HepG2 (cell line): Measurements from ENCODE around the gene CCDC88B. TPM values are rescaled to one million over a fixed set of nuclear protein-coding genes. Genes with fewer than 3 reads are reported as not detected.
A peak's percentile ranks its signal among the peaks of the same experiment; 100 is the strongest.

ENCODE experiments used
- BRD4 ChIP-seq: sonication (generic); formaldehyde crosslinking; IDR thresholded peaks from 2 replicates; pipeline ENCODE4 v1.4.0; 2020; ENCODE audit warnings: missing genetic modification reagents
- CBFB ChIP-seq: sonication (generic); formaldehyde crosslinking; IDR thresholded peaks from 2 replicates; pipeline ENCODE4 v1.4.0; 2020; ENCODE audit warnings: missing genetic modification reagents
- CEBPB ChIP-seq: IDR thresholded peaks from 2 replicates; pipeline ENCODE4 v1.6.1; 2011; ENCODE audit warnings: low read depth, low read length, improper control_type of control experiment, borderline replicate concordance
- EP300 ChIP-seq, 3 experiments: sonication (generic) in 1 of 3; formaldehyde crosslinking in 1 of 3; IDR thresholded peaks; 2 replicates each; pipeline versions ENCODE4 v1.5.1 to v1.6.1; 2011 to 2020; ENCODE audit warnings: low read depth in 2 of 3, low read length in 2 of 3, borderline replicate concordance in 1 of 3, improper control_type of control experiment in 1 of 3, mild to moderate bottlenecking in 1 of 3, missing genetic modification reagents in 1 of 3, moderate library complexity in 1 of 3
- GATAD2A ChIP-seq: IDR thresholded peaks from 2 replicates; pipeline ENCODE4 v1.6.1; 2016
- HDAC2 ChIP-seq: sonication (generic); formaldehyde crosslinking; IDR thresholded peaks from 2 replicates; pipeline ENCODE4 v1.4.0; 2020; ENCODE audit warnings: missing genetic modification reagents
- HES4 ChIP-seq: sonication (generic); formaldehyde crosslinking; IDR thresholded peaks from 2 replicates; pipeline ENCODE4 v1.9.0; 2021; ENCODE audit warnings: mild to moderate bottlenecking, missing genetic modification reagents, borderline replicate concordance
- MTA1 ChIP-seq: sonication (generic); formaldehyde crosslinking; IDR thresholded peaks from 2 replicates; pipeline ENCODE4 v1.4.0; 2020; ENCODE audit warnings: missing genetic modification reagents, mild to moderate bottlenecking, borderline replicate concordance
- NFYB ChIP-seq: sonication (generic); formaldehyde crosslinking; IDR thresholded peaks from 2 replicates; pipeline ENCODE4 v1.4.0; 2020; ENCODE audit warnings: missing genetic modification reagents
- NR2F6 ChIP-seq, 2 experiments: IDR thresholded peaks; 2 replicates each; pipeline ENCODE4 v1.6.1; 2016; ENCODE audit warnings: antibody characterized with exemption in 1 of 2, mild to moderate bottlenecking in 1 of 2
- PRDM4 ChIP-seq: sonication (generic); formaldehyde crosslinking; IDR thresholded peaks from 2 replicates; pipeline ENCODE4 v1.9.0; 2021; ENCODE audit warnings: missing genetic modification reagents, borderline replicate concordance
- RBAK ChIP-seq: sonication (generic); formaldehyde crosslinking; IDR thresholded peaks from 2 replicates; pipeline ENCODE4 v1.5.1; 2020; ENCODE audit warnings: mild to moderate bottlenecking, missing genetic modification reagents
- RBFOX2 ChIP-seq: fragments of 200-400 bp; formaldehyde crosslinking; IDR thresholded peaks from 2 replicates; pipeline ENCODE4 v1.6.1; 2017; ENCODE audit warnings: low read depth, mild to moderate bottlenecking, low read length
- SETDB1 ChIP-seq: sonication (generic); formaldehyde crosslinking; IDR thresholded peaks from 2 replicates; pipeline ENCODE4 v1.5.1; 2020; ENCODE audit warnings: missing genetic modification reagents, mild to moderate bottlenecking, borderline replicate concordance
- SKI ChIP-seq: fragments of 450-650 bp; IDR thresholded peaks from one replicate; pipeline ENCODE4 v1.6.1; 2018; ENCODE audit warnings: mild to moderate bottlenecking; ENCODE audit not compliant: partially characterized antibody
- ZFP36 ChIP-seq: fragments of 150-350 bp; IDR thresholded peaks from 2 replicates; pipeline ENCODE4 v1.6.1; 2018; ENCODE audit warnings: borderline replicate concordance, low read length, low read depth; ENCODE audit not compliant: partially characterized antibody
- ZFY ChIP-seq: sonication (generic); formaldehyde crosslinking; IDR thresholded peaks from 2 replicates; pipeline ENCODE4 v1.4.0; 2020; ENCODE audit warnings: missing genetic modification reagents
- ZNF143 ChIP-seq: sonication (generic); formaldehyde crosslinking; IDR thresholded peaks from 2 replicates; pipeline ENCODE4 v1.4.0; 2020; ENCODE audit warnings: missing genetic modification reagents
- ZNF20 ChIP-seq: sonication (generic); formaldehyde crosslinking; IDR thresholded peaks from 2 replicates; pipeline ENCODE4 v1.4.0; 2020; ENCODE audit warnings: mild to moderate bottlenecking, moderate library complexity, missing genetic modification reagents
- ZNF431 ChIP-seq: sonication (generic); formaldehyde crosslinking; IDR thresholded peaks from 2 replicates; pipeline ENCODE4 v1.9.0; 2022; ENCODE audit warnings: missing genetic modification reagents, low read depth, mild to moderate bottlenecking, borderline replicate concordance
- ZNF556 ChIP-seq: sonication (generic); formaldehyde crosslinking; IDR thresholded peaks from 2 replicates; pipeline ENCODE4 v1.4.0; 2020; ENCODE audit warnings: mild to moderate bottlenecking, missing genetic modification reagents, borderline replicate concordance
- ZNF564 ChIP-seq: sonication (generic); formaldehyde crosslinking; IDR thresholded peaks from 2 replicates; pipeline ENCODE4 v1.8.1; 2023; ENCODE audit warnings: mild to moderate bottlenecking, missing genetic modification reagents
- ZNF703 ChIP-seq: sonication (generic); formaldehyde crosslinking; IDR thresholded peaks from 2 replicates; pipeline ENCODE4 v1.5.1; 2020; ENCODE audit warnings: missing genetic modification reagents, mild to moderate bottlenecking, moderate library complexity, borderline replicate concordance
- ZNF709 ChIP-seq: sonication (generic); formaldehyde crosslinking; IDR thresholded peaks from 2 replicates; pipeline ENCODE4 v1.5.0; 2020; ENCODE audit warnings: mild to moderate bottlenecking, missing genetic modification reagents
- ZNF749 ChIP-seq: sonication (generic); formaldehyde crosslinking; IDR thresholded peaks from 2 replicates; pipeline ENCODE4 v1.8.0; 2022; ENCODE audit warnings: mild to moderate bottlenecking, missing genetic modification reagents, moderate library complexity, borderline replicate concordance
- polyA plus RNA-seq, 8 experiments: library from polyadenylated mRNA; depleted of rRNA in 3 of 8; stranded (reverse) in 7 of 8; unstranded in 1 of 8; fragments of >200 nt; fragmentation: Illumina TruSeq in 4 of 8; extraction: Trizol in 4 of 8; gene quantifications; 2 replicates each; pipeline versions ENCODE4 v1.2.1 to v1.2.3, GENCODE V29; 2011 to 2016; ENCODE audit warnings: low read depth in 4 of 8, missing spikeins in 1 of 8, mixed read lengths in 1 of 8; ENCODE audit not compliant: insufficient read depth in 1 of 8
- total RNA-seq, 5 experiments: library from RNA; depleted of rRNA; stranded (reverse); fragments of >200 nt; fragmentation: Illumina TruSeq; extraction: Trizol; gene quantifications; 2 replicates each; pipeline ENCODE4 v1.2.3, GENCODE V29; 2016; ENCODE audit warnings: low read depth in 1 of 5
- TF ChIP-seq, protein P1 (sequence below): sonication (generic); formaldehyde crosslinking; IDR thresholded peaks from 2 replicates; pipeline ENCODE4 v1.4.0; 2020; ENCODE audit warnings: mild to moderate bottlenecking, missing genetic modification reagents

The CCDC88B gene
- total and polyA plus RNA-seq, 2 of the 13 experiments (the other 11 are each of a cell fraction or from before 2014, with no cell fraction given) = 3.6 to 4.8 TPM

GRCh38 chr11:64306876-64307622 lies 33.0 kb upstream of the CCDC88B start (continued):
- TF ChIP-seq PRDM4 (CRISPR knock-in tag) = no peak
- no peak for TF ChIP-seq NFYB (CRISPR knock-in tag)
- TF ChIP-seq ZNF431 (CRISPR knock-in tag) = 0 out of 2 replicates have a peak, but pooled peaks have one; percentile 18
- TF ChIP-seq, protein P1, sequence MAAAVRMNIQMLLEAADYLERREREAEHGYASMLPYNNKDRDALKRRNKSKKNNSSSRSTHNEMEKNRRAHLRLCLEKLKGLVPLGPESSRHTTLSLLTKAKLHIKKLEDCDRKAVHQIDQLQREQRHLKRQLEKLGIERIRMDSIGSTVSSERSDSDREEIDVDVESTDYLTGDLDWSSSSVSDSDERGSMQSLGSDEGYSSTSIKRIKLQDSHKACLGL (CRISPR knock-in tag) = 0 out of 2 replicates have a peak, but pooled peaks have one; percentile 25
- TF ChIP-seq ZFY (CRISPR knock-in tag) = peak; percentile 49; the same call in 1 of the 2 replicates
- TF ChIP-seq ZNF556 (CRISPR knock-in tag) = peak; percentile 70
- peak; percentile 60; the same call in 1 of the 2 replicates for TF ChIP-seq RBFOX2
- TF ChIP-seq CBFB (CRISPR knock-in tag) = no peak
- 0 out of 2 replicates have a peak, but pooled peaks have one; percentile 43 for TF ChIP-seq MTA1 (CRISPR knock-in tag)
- no peak for TF ChIP-seq NR2F6 (IDR thresholded peaks at IDR 0.05)
- 0 out of 2 replicates have a peak, but pooled peaks have one; percentile 28 for TF ChIP-seq NR2F6 (CRISPR knock-in tag; IDR thresholded peaks at IDR 0.05)
- TF ChIP-seq CEBPB = peak; percentile 91
- peak in 1 of 2 experiments; percentile 39; a peak in 1 of 4 replicates for TF ChIP-seq EP300 (IDR thresholded peaks at IDR 0.05; ENCODE audit: low read depth in 2 of 2, low read length in 2 of 2)
- no peak; the same call in 1 of the 2 replicates for TF ChIP-seq EP300 (CRISPR knock-in tag; IDR thresholded peaks at IDR 0.05; ENCODE audit: borderline replicate concordance)
- TF ChIP-seq RBAK (CRISPR knock-in tag) = no peak
- peak; percentile 21 for TF ChIP-seq SKI
- no peak for TF ChIP-seq ZNF143 (CRISPR knock-in tag)
- no peak for TF ChIP-seq ZFP36
- peak; percentile 38; the same call in 1 of the 2 replicates for TF ChIP-seq BRD4
- TF ChIP-seq ZNF709 (CRISPR knock-in tag) = no peak
- TF ChIP-seq ZNF20 (CRISPR knock-in tag) = no peak
- peak; percentile 23; the same call in 1 of the 2 replicates for TF ChIP-seq GATAD2A (CRISPR knock-in tag)
- TF ChIP-seq HDAC2 (CRISPR knock-in tag) = 0 out of 2 replicates have a peak, but pooled peaks have one; percentile 17
- no peak for TF ChIP-seq SETDB1 (CRISPR knock-in tag)
- TF ChIP-seq ZNF564 (CRISPR knock-in tag) = no peak
- no peak for TF ChIP-seq ZNF703 (CRISPR knock-in tag)
- no peak for TF ChIP-seq ZNF749 (CRISPR knock-in tag)
- no peak for TF ChIP-seq HES4 (CRISPR knock-in tag)
